ENCODE results near the gene LTC4S. TPM values are rescaled to one million over a fixed set of nuclear protein-coding genes. Genes with fewer than 3 reads are reported as not detected.

LTC4S gene
- total RNA-seq, 1 donor, result 3.3 TPM

GRCh38 chr5:179769796-179770195 is 24.0 kb upstream of the LTC4S start:
- DNase-seq (ENCODE audit: low read depth), result no peak
- no peak for TF ChIP-seq CTCF (IDR thresholded peaks at IDR 0.05; ENCODE audit: insufficient read depth, low read length)
- no peak overlapping the region for H3K4me3 ChIP-seq (ENCODE audit: low read depth, low read length)

- no peak for DNase-seq (ENCODE audit: low read depth)
- H3K4me3 ChIP-seq (ENCODE audit: low read depth, low read length), result no peak overlapping the region
- TF ChIP-seq CTCF (IDR thresholded peaks at IDR 0.05; ENCODE audit: insufficient read depth, low read length), result no peak
Observed at GRCh38 chr5:179771311-179771895, 22.4 kb upstream of the LTC4S start.

- no peak for TF ChIP-seq CTCF (IDR thresholded peaks at IDR 0.05; ENCODE audit: insufficient read depth, low read length)
- no peak overlapping the region for H3K4me3 ChIP-seq (ENCODE audit: low read depth, low read length)
- no peak for DNase-seq (ENCODE audit: low read depth)
Observed at GRCh38 chr5:179772351-179772750, 21.4 kb upstream of the LTC4S start.

- no peak for DNase-seq (ENCODE audit: low read depth)
- H3K4me3 ChIP-seq (ENCODE audit: low read depth, low read length), result no peak overlapping the region
- no peak for TF ChIP-seq CTCF (IDR thresholded peaks at IDR 0.05; ENCODE audit: insufficient read depth, low read length)
Observed at GRCh38 chr5:179773686-179774040, 20.1 kb upstream of the LTC4S start.

- no peak overlapping the region for H3K4me3 ChIP-seq (ENCODE audit: low read depth, low read length)
- no peak for DNase-seq (ENCODE audit: low read depth)
- no peak for TF ChIP-seq CTCF (IDR thresholded peaks at IDR 0.05; ENCODE audit: insufficient read depth, low read length)
Observed at GRCh38 chr5:179774442-179774841, 19.3 kb upstream of the LTC4S start.

GRCh38 chr5:179776411-179776938 is 17.3 kb upstream of the LTC4S start:
- TF ChIP-seq CTCF (IDR thresholded peaks at IDR 0.05; ENCODE audit: insufficient read depth, low read length), result no peak
- DNase-seq (ENCODE audit: low read depth), result no peak
- H3K4me3 ChIP-seq (ENCODE audit: low read depth, low read length), result no peak overlapping the region

GRCh38 chr5:179777456-179777855 is 16.3 kb upstream of the LTC4S start:
- no peak for DNase-seq (ENCODE audit: low read depth)
- H3K4me3 ChIP-seq (ENCODE audit: low read depth, low read length), result no peak overlapping the region
- no peak for TF ChIP-seq CTCF (IDR thresholded peaks at IDR 0.05; ENCODE audit: insufficient read depth, low read length)

Data from fibroblast of the aortic adventitia (primary cell).